CD14-positive monocyte (primary cell): ENCODE measurements around the gene ADPRS. TPM values are rescaled to one million over a fixed set of nuclear protein-coding genes. Genes with fewer than 3 reads are reported as not detected.

Source experiments
- DNase-seq, 3 donors: peaks; one replicate each; pipeline ENCODE4 v3.0.0-alpha.2; 2011 to 2022
- H2AFZ ChIP-seq: 2 replicates; pipeline ENCODE4 v1.6.0; 2012; ENCODE audit warnings: mild to moderate bottlenecking, low read depth, low read length, inconsistent platforms; ENCODE audit not compliant: insufficient read depth, poor library complexity, severe bottlenecking
- H3K27ac ChIP-seq, 2 donors: 1 replicate in 1 of 2; 2 replicates in 1 of 2; pipeline ENCODE4 v1.5.1; 2012 to 2013; ENCODE audit warnings: low read length in 2 of 2, control low read depth in 1 of 2, inconsistent platforms in 1 of 2, low read depth in 1 of 2, mild to moderate bottlenecking in 1 of 2
- H3K27me3 ChIP-seq, 2 donors: one replicate each; pipeline versions ENCODE4 v1.6.0 to v1.6.1; 2011 to 2013; ENCODE audit warnings: low read length in 2 of 2; ENCODE audit not compliant: control insufficient read depth in 2 of 2, insufficient read depth in 2 of 2
- H3K36me3 ChIP-seq, 2 donors: replicated peaks in 1 of 2; 1 replicate in 1 of 2; 2 replicates in 1 of 2; pipeline versions ENCODE4 v1.5.1 to v1.6.1; 2012 to 2013; ENCODE audit warnings: low read length in 2 of 2, control low read depth in 1 of 2, inconsistent platforms in 1 of 2, mild to moderate bottlenecking in 1 of 2; ENCODE audit not compliant: insufficient read depth in 2 of 2, control insufficient read depth in 1 of 2
- H3K4me1 ChIP-seq, 2 donors: 1 replicate in 1 of 2; 2 replicates in 1 of 2; pipeline versions ENCODE4 v1.5.1 to v1.6.1; 2012 to 2013; ENCODE audit warnings: low read length in 2 of 2, control low read depth in 1 of 2, inconsistent platforms in 1 of 2, mild to moderate bottlenecking in 1 of 2, moderate library complexity in 1 of 2; ENCODE audit not compliant: insufficient read depth in 2 of 2, control insufficient read depth in 1 of 2
- H3K4me2 ChIP-seq: replicated peaks from 2 replicates; pipeline ENCODE3; 2012; ENCODE audit warnings: low read length, moderate library complexity, mild to moderate bottlenecking; ENCODE audit not compliant: poor library complexity, severe bottlenecking; ENCODE audit errors: extremely low read depth
- H3K4me3 ChIP-seq, 3 experiments: fragments of 200-600 bp in 1 of 3; sonication (generic) in 1 of 3; replicated peaks in 1 of 3; 1 replicate in 2 of 3; 2 replicates in 1 of 3; pipeline ENCODE4 v1.5.1; 2011 to 2013; ENCODE audit warnings: low read length in 3 of 3, mild to moderate bottlenecking in 3 of 3, control low read depth in 2 of 3, low read depth in 2 of 3, inconsistent platforms in 1 of 3, moderate library complexity in 1 of 3
- H3K79me2 ChIP-seq: 2 replicates; pipeline ENCODE4 v1.6.0; 2012; ENCODE audit warnings: mild to moderate bottlenecking, control low read depth, inconsistent platforms, low read length, moderate library complexity; ENCODE audit not compliant: insufficient read depth
- H3K9ac ChIP-seq: 2 replicates; pipeline ENCODE4 v1.6.0; 2017; ENCODE audit warnings: low read length, mild to moderate bottlenecking; ENCODE audit not compliant: insufficient read depth, poor library complexity, severe bottlenecking
- H3K9me3 ChIP-seq, 2 donors: replicated peaks in 1 of 2; 1 replicate in 1 of 2; 2 replicates in 1 of 2; pipeline versions ENCODE4 v1.5.1 to v1.6.1; 2012 to 2013; ENCODE audit warnings: low read length in 2 of 2, control low read depth in 1 of 2; ENCODE audit not compliant: control insufficient read depth in 1 of 2, insufficient read depth in 1 of 2
- H4K20me1 ChIP-seq: 2 replicates; pipeline ENCODE4 v1.6.0; 2012; ENCODE audit warnings: mild to moderate bottlenecking, low read length, control low read depth, moderate library complexity; ENCODE audit not compliant: insufficient read depth
- H3K27ac Mint-ChIP-seq, 7 donors: one replicate each; pipeline ENCODE4 v1.8.0; 2020; ENCODE audit warnings: mild to moderate bottlenecking in 7 of 7, mixed read lengths in 7 of 7, moderate library complexity in 6 of 7, inconsistent platforms in 2 of 7
- H3K27me3 Mint-ChIP-seq, 3 donors: one replicate each; pipeline ENCODE4 v1.8.0; 2021 to 2022; ENCODE audit warnings: low read depth in 3 of 3, mild to moderate bottlenecking in 3 of 3, mixed read lengths in 3 of 3, moderate library complexity in 3 of 3, inconsistent platforms in 1 of 3
- H3K36me3 Mint-ChIP-seq, 2 donors: one replicate each; pipeline ENCODE4 v1.8.0; 2020; ENCODE audit warnings: mixed read lengths in 2 of 2, inconsistent platforms in 1 of 2, mild to moderate bottlenecking in 1 of 2
- H3K4me1 Mint-ChIP-seq: one replicate; pipeline ENCODE4 v1.8.0; 2020; ENCODE audit warnings: mild to moderate bottlenecking, mixed read lengths
- H3K4me3 Mint-ChIP-seq, 2 donors: one replicate each; pipeline ENCODE4 v1.8.0; 2020; ENCODE audit warnings: mild to moderate bottlenecking in 2 of 2, mixed read lengths in 2 of 2, moderate library complexity in 1 of 2
- H3K9me3 Mint-ChIP-seq, 7 donors: one replicate each; pipeline ENCODE4 v1.8.0; 2020 to 2022; ENCODE audit warnings: mixed read lengths in 7 of 7, mild to moderate bottlenecking in 6 of 7, moderate library complexity in 6 of 7, inconsistent platforms in 2 of 7
- WGBS: methylation state at CpG from one replicate; pipeline ENCODE4 v1.1.5; 2013; ENCODE audit warnings: missing lambda C conversion rate; ENCODE audit not compliant: insufficient coverage; 5-methylcytosine and 5-hydroxymethylcytosine counted together
- intact Hi-C, 2 donors: fragments of 100-400 bp; cut with micrococcal nuclease; formaldehyde crosslinking; loops; one replicate each; pipeline versions ENCODE4 v1.15.0 to v1.15.1; 2023
- polyA plus RNA-seq, 3 donors: library from polyadenylated mRNA; depleted of rRNA in 1 of 3; unstranded in 2 of 3; stranded (reverse) in 1 of 3; fragments of 300-500 nt in 2 of 3; fragments of >200 nt in 1 of 3; fragmentation: Illumina TruSeq in 2 of 3; gene quantifications; 1 replicate in 2 of 3; 2 replicates in 1 of 3; pipeline ENCODE4 v1.2.3, GENCODE V29; 2012 to 2021
- TF ChIP-seq, protein P1 (sequence below): fragments of 200-600 bp; IDR thresholded peaks from one replicate; pipeline ENCODE4 v1.8.0; 2022; ENCODE audit warnings: antibody characterized with exemption, mild to moderate bottlenecking

The ADPRS gene
- polyA plus RNA-seq, 3 donors: 13.4 to 30.6 (median 21.9) TPM

DNA sequence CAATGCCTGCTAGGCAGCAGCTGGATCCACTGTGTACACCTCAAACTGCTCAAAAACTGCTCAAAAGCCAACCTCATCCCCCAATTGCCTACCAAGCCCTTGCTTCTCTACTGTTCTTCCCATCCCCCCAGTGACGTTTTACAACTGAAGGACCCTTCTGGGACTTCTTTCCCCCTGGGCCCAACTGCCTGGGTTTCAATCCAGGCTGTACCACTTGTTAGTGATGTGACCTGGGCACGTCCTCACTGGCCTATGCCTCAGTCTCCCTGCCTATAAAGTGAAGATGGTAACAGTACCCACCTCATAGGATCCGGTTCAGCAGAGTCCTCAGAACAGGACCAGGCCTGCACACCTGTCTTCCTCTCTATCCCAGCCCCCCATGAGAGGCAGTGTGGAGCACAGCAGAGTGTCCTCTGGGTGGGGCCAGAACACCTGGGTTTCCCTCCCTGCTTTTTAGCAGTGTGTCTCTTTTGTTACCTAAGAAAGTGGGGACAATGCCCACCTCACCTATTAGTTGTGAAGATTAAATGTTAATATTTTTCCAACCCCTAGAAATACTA, 6.7 kb upstream of the ADPRS start:
- Histone ChIP-seq H3K4me3 (no peak overlapping the region), H3K27ac (no peak overlapping the region), H2AFZ (no peak overlapping the region), H3K9me3 (no peaks in the 10 kb centered on the region), H3K4me2 (no peak overlapping the region), H3K9ac (no peak overlapping the region), H3K4me1 (peaks cover 11 to 14% of the 10 kb centered on the region in 2 donors), H3K36me3 (no peaks in the 10 kb centered on the region), H4K20me1 (no peaks in the 10 kb centered on the region), H3K27me3 (peaks cover 0 to 21% of the 10 kb centered on the region in 2 donors), H3K79me2 (no peaks in the 10 kb centered on the region)
- H3K9me3 Mint-ChIP-seq: peaks cover 0 to 6% (median 0%) of the 10 kb centered on the region in 7 donors
- H3K27me3 Mint-ChIP-seq: peaks cover 19 to 28% (median 27%) of the 10 kb centered on the region in 3 donors
- 84% methylated on average over 3 of the region's 3 CpGs for WGBS
- peaks cover 12% of the 10 kb centered on the region for H3K4me1 Mint-ChIP-seq
- no peak overlapping the region for H3K4me3 Mint-ChIP-seq
- no peak for DNase-seq
- TF ChIP-seq, protein P1, sequence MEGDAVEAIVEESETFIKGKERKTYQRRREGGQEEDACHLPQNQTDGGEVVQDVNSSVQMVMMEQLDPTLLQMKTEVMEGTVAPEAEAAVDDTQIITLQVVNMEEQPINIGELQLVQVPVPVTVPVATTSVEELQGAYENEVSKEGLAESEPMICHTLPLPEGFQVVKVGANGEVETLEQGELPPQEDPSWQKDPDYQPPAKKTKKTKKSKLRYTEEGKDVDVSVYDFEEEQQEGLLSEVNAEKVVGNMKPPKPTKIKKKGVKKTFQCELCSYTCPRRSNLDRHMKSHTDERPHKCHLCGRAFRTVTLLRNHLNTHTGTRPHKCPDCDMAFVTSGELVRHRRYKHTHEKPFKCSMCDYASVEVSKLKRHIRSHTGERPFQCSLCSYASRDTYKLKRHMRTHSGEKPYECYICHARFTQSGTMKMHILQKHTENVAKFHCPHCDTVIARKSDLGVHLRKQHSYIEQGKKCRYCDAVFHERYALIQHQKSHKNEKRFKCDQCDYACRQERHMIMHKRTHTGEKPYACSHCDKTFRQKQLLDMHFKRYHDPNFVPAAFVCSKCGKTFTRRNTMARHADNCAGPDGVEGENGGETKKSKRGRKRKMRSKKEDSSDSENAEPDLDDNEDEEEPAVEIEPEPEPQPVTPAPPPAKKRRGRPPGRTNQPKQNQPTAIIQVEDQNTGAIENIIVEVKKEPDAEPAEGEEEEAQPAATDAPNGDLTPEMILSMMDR: no peak
- H3K36me3 Mint-ChIP-seq: no peaks in the 10 kb centered on the region
- intact Hi-C loops: no loop called here
- peak overlapping the region in 1 of 7 donors; percentile 79 for H3K27ac Mint-ChIP-seq

DNA sequence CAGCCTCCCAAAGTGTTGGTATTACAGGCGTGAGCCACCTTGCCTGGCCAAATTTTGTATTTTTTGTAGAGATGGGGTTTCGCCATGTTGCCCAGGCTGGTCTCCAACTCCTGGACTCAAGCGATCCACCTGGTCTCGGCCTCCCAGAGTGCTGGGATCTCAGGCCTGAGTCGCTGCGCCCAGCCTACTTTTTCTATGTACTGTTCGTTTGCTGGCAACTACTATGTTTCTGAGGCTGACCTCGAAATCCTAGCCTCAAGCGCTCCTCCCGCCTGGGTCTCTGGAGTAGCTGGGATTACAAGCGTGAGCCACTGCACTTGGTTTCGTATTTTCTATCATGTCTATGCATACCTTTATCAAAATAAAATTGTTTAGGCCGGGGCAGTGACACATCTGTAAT, 5.5 kb upstream of the ADPRS start:
- TF ChIP-seq, protein P1: no peak
- Histone ChIP-seq H3K27ac (no peak overlapping the region), H3K4me2 (no peak overlapping the region), H3K4me3 (no peak overlapping the region), H3K79me2 (no peaks in the 10 kb centered on the region), H3K4me1 (peaks cover 14 to 16% of the 10 kb centered on the region in 2 donors), H3K9me3 (no peaks in the 10 kb centered on the region), H3K36me3 (no peaks in the 10 kb centered on the region), H3K9ac (no peak overlapping the region), H3K27me3 (peaks cover 0 to 21% of the 10 kb centered on the region in 2 donors), H2AFZ (no peak overlapping the region), H4K20me1 (no peaks in the 10 kb centered on the region)
- Mint-ChIP-seq H3K27me3 (peaks cover 19 to 28% (median 27%) of the 10 kb centered on the region in 3 donors), H3K27ac (peak overlapping the region in 1 of 7 donors; percentile 2), H3K9me3 (peaks cover 0 to 6% (median 0%) of the 10 kb centered on the region in 7 donors), H3K36me3 (no peaks in the 10 kb centered on the region), H3K4me3 (peak overlapping the region; percentile 71 to 86), H3K4me1 (peaks cover 11% of the 10 kb centered on the region)
- no peak for DNase-seq
- 89% methylated on average over 11 of the region's 13 CpGs for WGBS
- intact Hi-C loops: no loop called here
